GM19099 (cell line): ENCODE measurements around the gene ST6GALNAC3.

Experiments
- POLR2A ChIP-seq: IDR thresholded peaks from 3 replicates; pipeline ENCODE4 v1.6.1; 2011; ENCODE audit warnings: low read depth; ENCODE audit not compliant: insufficient read length; ENCODE audit errors: extremely low read depth

ST6GALNAC3 gene

GRCh38 chr1:76231320-76231719 is 156.8 kb downstream of the ST6GALNAC3 start:
- no peak for TF ChIP-seq POLR2A

GRCh38 chr1:76232666-76233065 is 158.1 kb downstream of the ST6GALNAC3 start:
- TF ChIP-seq POLR2A: no peak

GRCh38 chr1:76234061-76234460 is 159.5 kb downstream of the ST6GALNAC3 start:
- TF ChIP-seq POLR2A: no peak

GRCh38 chr1:76237211-76237610 is 162.7 kb downstream of the ST6GALNAC3 start:
- TF ChIP-seq POLR2A: no peak

GRCh38 chr1:76238094-76238628 is 163.6 kb downstream of the ST6GALNAC3 start:
- no peak for TF ChIP-seq POLR2A

GRCh38 chr1:76239470-76239918 is 164.9 kb downstream of the ST6GALNAC3 start:
- TF ChIP-seq POLR2A: no peak

GRCh38 chr1:76240316-76240715 is 165.8 kb downstream of the ST6GALNAC3 start:
- TF ChIP-seq POLR2A: no peak

- TF ChIP-seq POLR2A: no peak
Observed at GRCh38 chr1:76247261-76247852, 172.8 kb downstream of the ST6GALNAC3 start.

- TF ChIP-seq POLR2A: no peak
Observed at GRCh38 chr1:76250271-76250670, 175.7 kb downstream of the ST6GALNAC3 start.

- no peak for TF ChIP-seq POLR2A
Observed at GRCh38 chr1:76252431-76252830, 177.9 kb downstream of the ST6GALNAC3 start.

- TF ChIP-seq POLR2A: no peak
Observed at GRCh38 chr1:76254104-76255030, 179.8 kb downstream of the ST6GALNAC3 start.

GRCh38 chr1:76256289-76257223 is 182.0 kb downstream of the ST6GALNAC3 start:
- no peak for TF ChIP-seq POLR2A

- no peak for TF ChIP-seq POLR2A
Observed at GRCh38 chr1:76257823-76258222, 183.3 kb downstream of the ST6GALNAC3 start.

GRCh38 chr1:76259270-76259669 is 184.7 kb downstream of the ST6GALNAC3 start:
- TF ChIP-seq POLR2A: no peak

GRCh38 chr1:76260279-76260678 is 185.7 kb downstream of the ST6GALNAC3 start:
- no peak for TF ChIP-seq POLR2A

GRCh38 chr1:76262601-76263000 is 188.1 kb downstream of the ST6GALNAC3 start:
- no peak for TF ChIP-seq POLR2A

GRCh38 chr1:76264642-76265041 is 190.1 kb downstream of the ST6GALNAC3 start:
- no peak for TF ChIP-seq POLR2A
